ENCODE results near the gene CST1. TPM values are rescaled to one million over a fixed set of nuclear protein-coding genes. Genes with fewer than 3 reads are reported as not detected.
"Not testable (repeated sequence)": the region's sequence is repeated elsewhere in the genome, so short reads cannot be mapped to it uniquely, and the experiment has no call there.

The CST1 gene
- total RNA-seq, 2 experiments from 2014 or later, result not detected

DNA sequence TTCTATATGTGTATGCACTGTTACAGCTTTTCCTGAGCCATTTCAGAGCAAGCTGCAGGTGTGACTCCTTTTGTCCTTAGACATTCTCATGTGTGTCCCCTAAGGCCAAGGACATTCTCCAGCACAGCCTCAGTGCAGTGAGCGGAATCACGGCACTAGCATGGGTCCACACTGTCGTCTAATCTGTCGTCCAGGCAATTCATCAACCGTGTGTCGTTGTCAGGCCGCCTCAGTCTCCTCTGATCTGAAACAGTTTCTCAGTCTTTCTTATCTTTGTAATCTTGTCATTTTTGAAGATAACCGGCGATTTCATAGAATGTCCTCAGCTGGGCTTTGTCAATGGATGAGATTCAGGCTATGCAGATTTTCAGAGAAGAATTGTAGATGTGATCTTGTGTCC, 31.4 kb downstream of the CST1 start:
- CTCF ChIA-PET; H3K9me3 Mint-ChIP-seq; H3K36me3 Mint-ChIP-seq (ENCODE audit: low read depth); H3K4me1 Mint-ChIP-seq; POLR2A ChIA-PET; DNase-seq; H3K27ac Mint-ChIP-seq; H3K27me3 Mint-ChIP-seq; H3K4me3 Mint-ChIP-seq: not testable (repeated sequence)

DNA sequence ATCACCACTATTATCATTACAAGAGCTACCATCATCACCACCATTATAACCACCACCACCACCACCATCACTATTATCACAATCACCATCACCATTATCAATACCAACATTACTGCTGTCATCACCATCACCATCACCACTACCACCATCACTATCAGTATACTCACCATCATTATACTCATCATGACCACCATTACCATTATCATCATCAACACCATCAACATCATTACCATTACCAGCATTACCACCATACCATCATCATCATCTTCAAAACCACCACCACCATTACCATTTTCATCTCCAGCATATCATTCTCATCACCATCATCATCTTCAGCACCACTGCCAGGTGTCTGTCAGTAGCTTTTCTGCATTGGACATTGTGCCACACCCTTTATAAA, 39.0 kb downstream of the CST1 start:
- H3K36me3 Mint-ChIP-seq (ENCODE audit: low read depth); CTCF ChIA-PET; H3K4me3 Mint-ChIP-seq: not testable (repeated sequence)

DNA sequence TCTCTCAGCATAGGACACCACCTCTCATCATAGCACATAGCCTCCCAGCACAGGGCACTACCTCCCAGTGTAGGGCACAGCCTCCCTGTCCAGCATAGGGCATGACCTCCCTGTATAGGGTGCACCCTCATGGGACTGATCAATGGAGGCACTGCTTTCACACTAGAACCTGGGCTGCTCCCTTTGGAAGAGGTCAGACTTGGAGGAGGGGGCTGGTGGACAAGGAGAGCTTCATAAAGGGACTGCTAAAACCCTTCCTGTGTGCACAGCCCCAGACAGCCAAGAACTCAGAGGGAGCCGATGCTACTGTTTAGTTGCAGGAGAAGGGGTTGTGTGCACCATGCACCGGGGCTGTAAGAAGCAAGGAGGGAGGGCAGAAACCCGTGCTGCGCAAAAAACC, 40.0 kb downstream of the CST1 start:
- Mint-ChIP-seq H3K4me1 (no peaks in the 10 kb centered on the region), H3K27ac (no peak overlapping the region), H3K27me3 (peaks cover 6% of the 10 kb centered on the region), H3K36me3 (ENCODE audit: low read depth) (no peaks in the 10 kb centered on the region), H3K9me3 (no peaks in the 10 kb centered on the region), H3K4me3 (no peak overlapping the region)
- POLR2A ChIA-PET, result no interaction called here
- CTCF ChIA-PET, result no interaction called here
- DNase-seq, result no peak

More for the DNA sequence above, 39.0 kb downstream of the CST1 start:
- H3K4me1 Mint-ChIP-seq, H3K27me3 Mint-ChIP-seq, H3K9me3 Mint-ChIP-seq, H3K27ac Mint-ChIP-seq, DNase-seq, POLR2A ChIA-PET: not testable (repeated sequence)

DNA sequence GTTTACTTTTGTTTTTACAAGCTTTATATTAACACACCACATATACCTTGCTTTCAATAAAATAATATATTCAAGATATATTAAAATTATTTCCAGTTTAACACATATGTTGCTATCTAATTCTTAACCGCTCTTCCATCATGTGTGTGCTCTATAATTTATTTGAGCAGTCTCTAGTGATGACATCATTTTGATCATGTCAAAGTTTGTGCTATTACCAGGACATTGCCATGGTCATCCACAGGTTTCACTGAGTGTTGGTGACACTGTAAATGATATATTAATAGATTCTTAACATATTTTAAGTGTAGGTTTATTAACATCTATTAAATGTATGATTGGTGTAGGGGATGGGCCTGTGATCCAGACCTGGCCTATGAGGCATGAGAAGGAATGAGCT, 44.8 kb downstream of the CST1 start:
- POLR2A ChIA-PET, result no interaction called here
- no peak for DNase-seq
- no peaks in the 10 kb centered on the region for H3K36me3 Mint-ChIP-seq (ENCODE audit: low read depth)
- H3K27me3 Mint-ChIP-seq, result peaks cover 2% of the 10 kb centered on the region
- no peak overlapping the region for H3K27ac Mint-ChIP-seq
- no peaks in the 10 kb centered on the region for H3K4me1 Mint-ChIP-seq
- H3K9me3 Mint-ChIP-seq, result no peaks in the 10 kb centered on the region
- CTCF ChIA-PET, result no interaction called here
- H3K4me3 Mint-ChIP-seq, result no peak overlapping the region

DNA sequence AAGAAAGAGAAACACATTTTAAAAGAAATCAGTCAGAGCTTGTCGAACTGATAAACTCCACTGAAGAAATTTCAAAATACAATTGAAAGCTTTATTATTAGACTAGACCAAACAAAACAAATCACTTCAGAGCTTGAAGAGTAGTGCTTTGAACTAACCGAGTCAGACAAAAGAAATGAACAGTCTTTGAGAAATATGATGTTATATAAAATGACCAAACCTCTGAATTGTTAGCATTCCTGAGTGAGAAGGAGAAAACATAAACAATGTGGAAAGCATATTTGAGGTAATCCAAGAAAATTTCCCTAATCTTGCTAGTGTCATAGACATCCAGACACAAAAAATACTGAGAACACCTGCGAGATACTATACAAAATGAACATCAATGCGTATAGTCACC, 48.7 kb downstream of the CST1 start:
- no peaks in the 10 kb centered on the region for H3K9me3 Mint-ChIP-seq

DNA sequence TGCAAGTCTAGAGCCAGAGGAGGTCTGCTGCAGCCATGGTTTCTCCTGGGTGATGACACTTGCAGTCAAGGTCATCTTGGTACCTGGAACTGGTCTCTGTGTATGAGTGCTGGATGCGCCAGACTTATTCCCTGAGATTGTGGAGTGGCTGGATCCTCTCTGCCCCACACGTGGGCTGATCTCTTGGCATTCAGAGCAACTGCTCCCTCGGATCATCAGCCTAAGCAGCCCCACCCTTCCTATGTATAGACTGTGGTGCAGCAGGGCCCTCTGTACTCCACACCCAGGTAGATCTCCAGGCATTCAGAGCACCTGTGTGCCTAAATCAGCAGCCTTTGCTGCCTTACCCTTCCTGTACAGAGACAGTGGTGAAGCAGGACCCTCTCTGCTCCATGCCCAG, 49.8 kb downstream of the CST1 start:
- Mint-ChIP-seq H3K27me3 (no peaks in the 10 kb centered on the region), H3K9me3 (no peaks in the 10 kb centered on the region), H3K36me3 (ENCODE audit: low read depth) (no peaks in the 10 kb centered on the region), H3K27ac (no peak overlapping the region), H3K4me1 (no peaks in the 10 kb centered on the region), H3K4me3 (no peak overlapping the region)
- CTCF ChIA-PET, result no interaction called here
- no peak for DNase-seq
- POLR2A ChIA-PET, result no interaction called here

More for the DNA sequence above, 48.7 kb downstream of the CST1 start:
- ChIA-PET CTCF (no interaction called here), POLR2A (no interaction called here)
- no peak for DNase-seq
- Mint-ChIP-seq H3K4me3 (no peak overlapping the region), H3K4me1 (no peaks in the 10 kb centered on the region), H3K36me3 (ENCODE audit: low read depth) (no peaks in the 10 kb centered on the region), H3K27ac (no peak overlapping the region), H3K27me3 (peaks cover 2% of the 10 kb centered on the region)

DNA sequence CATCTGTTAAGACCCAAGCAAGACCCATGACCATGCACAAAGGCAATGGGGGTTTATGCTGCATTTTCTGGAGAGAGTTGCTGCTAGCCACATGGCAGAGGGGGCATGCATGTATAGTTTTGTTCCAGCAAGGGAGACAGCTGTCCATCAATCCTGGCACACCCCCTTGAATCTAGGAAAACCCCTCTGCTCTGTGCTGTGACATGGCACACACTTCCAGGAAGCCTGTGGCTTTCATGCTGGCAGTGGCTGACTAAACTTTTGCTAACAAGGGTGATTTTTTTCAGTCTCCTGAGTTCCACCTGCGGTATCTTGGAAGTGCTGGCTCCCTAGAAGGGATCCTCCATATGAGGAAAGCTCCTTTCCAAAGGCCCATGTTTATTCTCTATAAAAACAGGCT, 52.8 kb downstream of the CST1 start:
- no peak for DNase-seq
- POLR2A ChIA-PET, result no interaction called here
- H3K27ac Mint-ChIP-seq, result no peak overlapping the region
- H3K27me3 Mint-ChIP-seq, result peaks cover 6% of the 10 kb centered on the region
- no peaks in the 10 kb centered on the region for H3K36me3 Mint-ChIP-seq (ENCODE audit: low read depth)
- H3K4me1 Mint-ChIP-seq, result no peaks in the 10 kb centered on the region
- H3K9me3 Mint-ChIP-seq, result no peaks in the 10 kb centered on the region
- CTCF ChIA-PET, result no interaction called here
- no peak overlapping the region for H3K4me3 Mint-ChIP-seq

Other genes with a start within 250 kb of the CST1 start
- gene CST9L, start 182.5 kb downstream of the CST1 start, total RNA-seq, result not detected
- not detected for gene CST9, start 145.0 kb downstream of the CST1 start, total RNA-seq
- 1 to 10 TPM; 1.6 to 2.1 TPM for gene CST3, start 113.0 kb downstream of the CST1 start, total RNA-seq
- not detected for gene CST4, start 61.9 kb downstream of the CST1 start, total RNA-seq
- not detected for gene CST2, start 75.8 kb upstream of the CST1 start, total RNA-seq
- gene CST5, start 128.8 kb upstream of the CST1 start, total RNA-seq, result not detected
- not detected for gene GGTLC1, start 237.8 kb upstream of the CST1 start, total RNA-seq

Data from activated CD4-positive, alpha-beta T cell treated with anti-CD3 and anti-CD28 coated beads, Interleukin-2, amount 10 ng/mL, durations not matched to agents 7 days and 5 days (primary cell).